Panc1 (cell line): ENCODE data around the gene TNN. TPM values are rescaled to one million over a fixed set of nuclear protein-coding genes. Genes with fewer than 3 reads are reported as not detected.

Experiments used
- ATAC-seq: fragments of 200-7000 bp; cut with Tn5 transposase; 2 replicates; pipeline ENCODE4 v1.9.1; 2020; ENCODE audit warnings: mild to moderate bottlenecking, moderate library complexity
- BruUV-seq: library from RNA; stranded (reverse); fragments of 400-500 nt; replicated peaks from 2 replicates; lab custom pipeline; 2021; lab: Mats Ljungman, UMichigan
- CTCF ChIA-PET: fragments of 300-600 bp; sonication (Branson Sonifier 250); formaldehyde crosslinking; loops from one replicate; lab custom pipeline; 2022; ENCODE audit warnings: antibody characterized with exemption; lab: Charles Lee
- POLR2A ChIA-PET: fragments of 300-600 bp; sonication (Branson Sonifier 250); formaldehyde crosslinking; loops from one replicate; lab custom pipeline; 2022; ENCODE audit warnings: antibody characterized with exemption; lab: Charles Lee
- DNase-seq: peaks from one replicate; pipeline ENCODE4 v3.0.0-alpha.2; 2010; ENCODE audit warnings: low read depth, low spot score
- H3K27ac ChIP-seq: 2 replicates; pipeline ENCODE4 v1.5.1; 2011; ENCODE audit warnings: mild to moderate bottlenecking, low read length, inconsistent platforms
- H3K27me3 ChIP-seq: fragments of 200-500 bp; sonication (Bioruptor generic); 2 replicates; pipeline ENCODE4 v1.6.0; 2014; ENCODE audit warnings: low read length, inconsistent platforms; ENCODE audit not compliant: control insufficient read depth, insufficient read depth
- H3K36me3 ChIP-seq: fragments of 200-500 bp; sonication (Bioruptor generic); 2 replicates; pipeline ENCODE4 v1.5.1; 2014; ENCODE audit warnings: inconsistent platforms, mild to moderate bottlenecking, low read length, moderate library complexity; ENCODE audit not compliant: control insufficient read depth, insufficient read depth
- H3K4me1 ChIP-seq: 2 replicates; pipeline ENCODE4 v1.5.1; 2011; ENCODE audit warnings: inconsistent platforms, mild to moderate bottlenecking, low read length, moderate library complexity; ENCODE audit not compliant: control insufficient read depth, insufficient read depth
- H3K4me3 ChIP-seq, 2 experiments: 2 replicates each; pipeline ENCODE4 v1.5.1; 2011 to 2012; ENCODE audit warnings: low read depth in 2 of 2, low read length in 2 of 2, mild to moderate bottlenecking in 2 of 2, inconsistent platforms in 1 of 2, moderate library complexity in 1 of 2
- H3K9me3 ChIP-seq: fragments of 200-500 bp; sonication (Bioruptor generic); 2 replicates; pipeline ENCODE4 v1.5.1; 2014; ENCODE audit warnings: low read depth, mild to moderate bottlenecking, inconsistent platforms, low read length, moderate library complexity; ENCODE audit not compliant: control insufficient read depth, insufficient read depth
- POLR2AphosphoS5 ChIP-seq: IDR thresholded peaks from 2 replicates; pipeline ENCODE4 v1.6.1; 2012; ENCODE audit warnings: mild to moderate bottlenecking, low read depth, low read length, moderate library complexity
- SIN3A ChIP-seq: IDR thresholded peaks from 2 replicates; pipeline ENCODE4 v1.6.1; 2012; ENCODE audit warnings: low read depth, mild to moderate bottlenecking, low read length, moderate library complexity, borderline replicate concordance; ENCODE audit not compliant: insufficient read depth
- TCF7L2 ChIP-seq: IDR thresholded peaks from 2 replicates; pipeline ENCODE4 v1.6.1; 2011; ENCODE audit warnings: mild to moderate bottlenecking, low read depth, low read length, inconsistent platforms
- in situ Hi-C: cut with HindIII; loops from 2 replicates; pipeline ENCODE4 v1.10.0; 2016; ENCODE audit warnings: low sequenced_read_pairs, low pct_unique_long_range_greater_than_20kb
- intact Hi-C: fragments of 100-400 bp; cut with micrococcal nuclease; formaldehyde crosslinking; loops from one replicate; pipeline ENCODE4 v1.10.0; 2022; ENCODE audit not compliant: unreplicated experiment
- total RNA-seq: library from RNA; stranded (reverse); gene quantifications from one replicate; pipeline ENCODE4 v1.2.1, GENCODE V29; 2021; ENCODE audit not compliant: unreplicated experiment
- TF ChIP-seq, protein P1 (sequence below): fragments of 450-650 bp; IDR thresholded peaks from 2 replicates; pipeline ENCODE4 v1.5.1; 2017; ENCODE audit warnings: mild to moderate bottlenecking
- TF ChIP-seq, protein P2 (sequence below), 2 experiments: IDR thresholded peaks; 2 replicates each; pipeline ENCODE4 v1.6.1; 2011 to 2012; ENCODE audit warnings: low read depth in 2 of 2, control low read depth in 1 of 2, low read length in 1 of 2, mild to moderate bottlenecking in 1 of 2, moderate library complexity in 1 of 2; ENCODE audit not compliant: insufficient read depth in 1 of 2

TNN gene
- total RNA-seq, 1 experiment from 2014 or later: not detected

DNA sequence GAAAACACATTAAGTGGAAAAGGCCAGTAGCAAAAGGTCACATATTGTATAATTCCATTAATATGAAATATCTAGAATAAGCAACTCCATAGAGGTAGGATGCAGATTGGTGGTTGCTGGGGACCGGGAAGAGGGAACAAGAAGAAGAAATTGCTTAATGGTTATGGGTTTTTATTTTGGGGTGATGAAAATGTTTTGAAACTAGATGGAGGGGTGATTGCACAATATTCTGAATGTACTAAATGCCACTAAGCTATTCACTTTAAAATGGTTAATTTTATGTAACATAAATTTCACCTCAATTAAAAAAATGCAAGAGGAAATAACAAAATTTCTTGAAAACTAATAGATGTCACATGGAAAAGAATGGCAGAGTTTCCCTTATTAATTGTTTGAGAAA is 118.3 kb downstream of the TNN start:
- intact Hi-C loops (no loop called here), in situ Hi-C loops (no loop called here)
- ChIA-PET POLR2A (no interaction called here), CTCF (no interaction called here)
- H3K27ac ChIP-seq: no peak overlapping the region
- no peak overlapping the region for H3K4me3 ChIP-seq
- TF ChIP-seq TCF7L2 (no peak), POLR2AphosphoS5 (no peak), SIN3A (no peak)
- TF ChIP-seq, protein P1, sequence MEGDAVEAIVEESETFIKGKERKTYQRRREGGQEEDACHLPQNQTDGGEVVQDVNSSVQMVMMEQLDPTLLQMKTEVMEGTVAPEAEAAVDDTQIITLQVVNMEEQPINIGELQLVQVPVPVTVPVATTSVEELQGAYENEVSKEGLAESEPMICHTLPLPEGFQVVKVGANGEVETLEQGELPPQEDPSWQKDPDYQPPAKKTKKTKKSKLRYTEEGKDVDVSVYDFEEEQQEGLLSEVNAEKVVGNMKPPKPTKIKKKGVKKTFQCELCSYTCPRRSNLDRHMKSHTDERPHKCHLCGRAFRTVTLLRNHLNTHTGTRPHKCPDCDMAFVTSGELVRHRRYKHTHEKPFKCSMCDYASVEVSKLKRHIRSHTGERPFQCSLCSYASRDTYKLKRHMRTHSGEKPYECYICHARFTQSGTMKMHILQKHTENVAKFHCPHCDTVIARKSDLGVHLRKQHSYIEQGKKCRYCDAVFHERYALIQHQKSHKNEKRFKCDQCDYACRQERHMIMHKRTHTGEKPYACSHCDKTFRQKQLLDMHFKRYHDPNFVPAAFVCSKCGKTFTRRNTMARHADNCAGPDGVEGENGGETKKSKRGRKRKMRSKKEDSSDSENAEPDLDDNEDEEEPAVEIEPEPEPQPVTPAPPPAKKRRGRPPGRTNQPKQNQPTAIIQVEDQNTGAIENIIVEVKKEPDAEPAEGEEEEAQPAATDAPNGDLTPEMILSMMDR: no peak
- TF ChIP-seq, protein P2, sequence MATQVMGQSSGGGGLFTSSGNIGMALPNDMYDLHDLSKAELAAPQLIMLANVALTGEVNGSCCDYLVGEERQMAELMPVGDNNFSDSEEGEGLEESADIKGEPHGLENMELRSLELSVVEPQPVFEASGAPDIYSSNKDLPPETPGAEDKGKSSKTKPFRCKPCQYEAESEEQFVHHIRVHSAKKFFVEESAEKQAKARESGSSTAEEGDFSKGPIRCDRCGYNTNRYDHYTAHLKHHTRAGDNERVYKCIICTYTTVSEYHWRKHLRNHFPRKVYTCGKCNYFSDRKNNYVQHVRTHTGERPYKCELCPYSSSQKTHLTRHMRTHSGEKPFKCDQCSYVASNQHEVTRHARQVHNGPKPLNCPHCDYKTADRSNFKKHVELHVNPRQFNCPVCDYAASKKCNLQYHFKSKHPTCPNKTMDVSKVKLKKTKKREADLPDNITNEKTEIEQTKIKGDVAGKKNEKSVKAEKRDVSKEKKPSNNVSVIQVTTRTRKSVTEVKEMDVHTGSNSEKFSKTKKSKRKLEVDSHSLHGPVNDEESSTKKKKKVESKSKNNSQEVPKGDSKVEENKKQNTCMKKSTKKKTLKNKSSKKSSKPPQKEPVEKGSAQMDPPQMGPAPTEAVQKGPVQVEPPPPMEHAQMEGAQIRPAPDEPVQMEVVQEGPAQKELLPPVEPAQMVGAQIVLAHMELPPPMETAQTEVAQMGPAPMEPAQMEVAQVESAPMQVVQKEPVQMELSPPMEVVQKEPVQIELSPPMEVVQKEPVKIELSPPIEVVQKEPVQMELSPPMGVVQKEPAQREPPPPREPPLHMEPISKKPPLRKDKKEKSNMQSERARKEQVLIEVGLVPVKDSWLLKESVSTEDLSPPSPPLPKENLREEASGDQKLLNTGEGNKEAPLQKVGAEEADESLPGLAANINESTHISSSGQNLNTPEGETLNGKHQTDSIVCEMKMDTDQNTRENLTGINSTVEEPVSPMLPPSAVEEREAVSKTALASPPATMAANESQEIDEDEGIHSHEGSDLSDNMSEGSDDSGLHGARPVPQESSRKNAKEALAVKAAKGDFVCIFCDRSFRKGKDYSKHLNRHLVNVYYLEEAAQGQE (IDR thresholded peaks at IDR 0.05; ENCODE audit: insufficient read depth in 1 of 2, low read depth in 2 of 2, low read length in 1 of 2): no peak
- BruUV-seq: no TSS peak
- no peaks in the 10 kb centered on the region for H3K4me1 ChIP-seq
- H3K36me3 ChIP-seq: no peaks in the 10 kb centered on the region
- H3K27me3 ChIP-seq: 0 out of 2 replicates have a peak, but pooled peaks cover 5% of the 10 kb centered on the region
- no peak for ATAC-seq
- DNase-seq: no peak
- H3K9me3 ChIP-seq: no peaks in the 10 kb centered on the region

DNA sequence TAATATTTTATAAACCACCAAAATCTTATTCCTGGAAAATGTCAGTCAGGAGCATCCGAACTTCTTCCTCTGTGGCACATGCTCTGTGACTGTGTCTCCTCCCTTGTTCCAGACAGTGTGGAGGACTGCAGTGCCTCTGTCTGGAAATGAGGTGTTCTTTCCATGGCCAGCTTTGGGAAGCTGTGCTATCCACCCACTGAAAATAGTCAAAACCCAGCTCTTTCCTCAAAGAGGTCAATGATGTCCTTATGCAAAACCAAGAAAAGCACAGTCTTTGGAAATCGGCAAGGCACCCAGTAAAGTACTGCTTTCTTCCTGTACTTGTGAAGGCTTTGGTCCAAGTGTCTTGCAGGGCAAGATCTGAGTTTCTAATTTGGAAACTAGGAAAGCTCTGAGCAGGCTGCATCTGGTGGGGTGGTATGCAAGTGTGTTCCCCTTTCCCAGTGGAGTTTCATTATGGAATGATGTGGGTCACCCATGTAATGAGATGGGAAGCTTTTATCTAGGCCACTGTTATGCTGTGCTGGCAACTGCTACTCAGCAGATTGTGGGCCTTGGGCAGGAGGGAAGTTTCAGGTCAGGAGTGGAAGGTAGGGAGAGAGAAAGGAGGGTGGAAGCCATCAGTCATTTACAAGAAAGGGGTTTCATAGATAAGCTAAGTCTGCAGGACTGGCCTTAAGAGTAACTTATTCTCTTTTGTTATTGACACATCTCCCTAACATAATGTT is 119.0 kb downstream of the TNN start:
- DNase-seq (no peak), ATAC-seq (no peak)
- Histone ChIP-seq H3K27ac (no peak overlapping the region), H3K27me3 (0 out of 2 replicates have a peak, but pooled peaks cover 5% of the 10 kb centered on the region), H3K36me3 (no peaks in the 10 kb centered on the region), H3K4me3 (no peak overlapping the region), H3K9me3 (no peaks in the 10 kb centered on the region), H3K4me1 (no peaks in the 10 kb centered on the region; the same call in 1 of the 2 replicates)
- TF ChIP-seq, protein P2 (IDR thresholded peaks at IDR 0.05; ENCODE audit: insufficient read depth in 1 of 2, low read depth in 2 of 2, low read length in 1 of 2): no peak
- TF ChIP-seq POLR2AphosphoS5 (no peak), TCF7L2 (no peak), SIN3A (no peak)
- TF ChIP-seq, protein P1: no peak
- CTCF ChIA-PET: no interaction called here
- in situ Hi-C loops: no loop called here
- no TSS peak for BruUV-seq
- POLR2A ChIA-PET: interaction anchor here (0.6 kb wide), 1 partner anchor 339 kb away, joined by 3 read pairs; no protein-coding TSS in a partner anchor
- intact Hi-C loops: no loop called here
